HepG2 (cell line): Measurements from ENCODE around the gene PBLD. TPM values are rescaled to one million over a fixed set of nuclear protein-coding genes. Genes with fewer than 3 reads are reported as not detected.

ENCODE experiments used
- CBX5 ChIP-seq: sonication (generic); formaldehyde crosslinking; IDR thresholded peaks from 2 replicates; pipeline ENCODE4 v1.4.0; 2020; ENCODE audit warnings: missing genetic modification reagents, borderline replicate concordance
- CREB3 ChIP-seq: sonication (generic); formaldehyde crosslinking; IDR thresholded peaks from 2 replicates; pipeline ENCODE4 v1.5.0; 2020; ENCODE audit warnings: missing genetic modification reagents
- KAT2B ChIP-seq: fragments of 150-350 bp; IDR thresholded peaks from 2 replicates; pipeline ENCODE4 v1.6.1; 2014; ENCODE audit warnings: low read depth, low read length, borderline replicate concordance
- MBNL3 ChIP-seq: fragments of 250-450 bp; sonication (Bioruptor Pico); conservative IDR thresholded peaks from 2 replicates; pipeline ENCODE4 v1.8.0; 2022; ENCODE audit warnings: mild to moderate bottlenecking, inconsistent platforms
- MYNN ChIP-seq: sonication (generic); formaldehyde crosslinking; IDR thresholded peaks from 2 replicates; pipeline ENCODE4 v1.4.0; 2020; ENCODE audit warnings: mild to moderate bottlenecking, low read depth, missing genetic modification reagents
- TBX2 ChIP-seq: sonication (generic); formaldehyde crosslinking; IDR thresholded peaks from 2 replicates; pipeline ENCODE4 v1.5.0; 2020; ENCODE audit warnings: missing genetic modification reagents, mild to moderate bottlenecking, borderline replicate concordance
- TCF7L2 ChIP-seq: IDR thresholded peaks from 2 replicates; pipeline ENCODE4 v1.6.1; 2011; ENCODE audit warnings: mild to moderate bottlenecking, low read depth, low read length, moderate library complexity
- ZBTB43 ChIP-seq: sonication (generic); formaldehyde crosslinking; conservative IDR thresholded peaks from 2 replicates; pipeline ENCODE4 v1.4.0; 2020; ENCODE audit warnings: missing genetic modification reagents
- ZNF329 ChIP-seq: sonication (generic); formaldehyde crosslinking; IDR thresholded peaks from 2 replicates; pipeline ENCODE4 v1.9.0; 2021; ENCODE audit warnings: low read depth, mild to moderate bottlenecking, missing genetic modification reagents
- ZNF558 ChIP-seq: sonication (generic); formaldehyde crosslinking; IDR thresholded peaks from 2 replicates; pipeline ENCODE4 v1.9.0; 2022; ENCODE audit warnings: mild to moderate bottlenecking, missing genetic modification reagents, borderline replicate concordance
- ZNF614 ChIP-seq: IDR thresholded peaks from 2 replicates; pipeline ENCODE4 v1.6.1; 2018; ENCODE audit warnings: missing biosample characterization, missing genetic modification reagents, inconsistent platforms, borderline replicate concordance
- polyA plus RNA-seq, 8 experiments: library from polyadenylated mRNA; depleted of rRNA in 3 of 8; stranded (reverse) in 7 of 8; unstranded in 1 of 8; fragments of >200 nt; fragmentation: Illumina TruSeq in 4 of 8; extraction: Trizol in 4 of 8; gene quantifications; 2 replicates each; pipeline versions ENCODE4 v1.2.1 to v1.2.3, GENCODE V29; 2011 to 2016; ENCODE audit warnings: low read depth in 4 of 8, missing spikeins in 1 of 8, mixed read lengths in 1 of 8; ENCODE audit not compliant: insufficient read depth in 1 of 8
- total RNA-seq, 5 experiments: library from RNA; depleted of rRNA; stranded (reverse); fragments of >200 nt; fragmentation: Illumina TruSeq; extraction: Trizol; gene quantifications; 2 replicates each; pipeline ENCODE4 v1.2.3, GENCODE V29; 2016; ENCODE audit warnings: low read depth in 1 of 5
- TF ChIP-seq, protein P1 (sequence below): sonication (generic); formaldehyde crosslinking; IDR thresholded peaks from 2 replicates; pipeline ENCODE4 v1.9.0; 2021; ENCODE audit warnings: missing genetic modification reagents, borderline replicate concordance
- TF ChIP-seq, protein P2 (sequence below): sonication (generic); formaldehyde crosslinking; IDR thresholded peaks from 2 replicates; pipeline ENCODE4 v1.4.0; 2020; ENCODE audit warnings: mild to moderate bottlenecking, missing genetic modification reagents
- TF ChIP-seq, protein P3 (sequence below): sonication (generic); formaldehyde crosslinking; IDR thresholded peaks from 2 replicates; pipeline ENCODE4 v1.4.0; 2020; ENCODE audit warnings: missing genetic modification reagents
- TF ChIP-seq, protein P4 (sequence below): IDR thresholded peaks from 2 replicates; pipeline ENCODE4 v1.6.1; 2012; ENCODE audit warnings: low read depth, low read length, improper control_type of control experiment

Gene PBLD
- total and polyA plus RNA-seq, 2 of the 13 experiments (the other 11 are each of a cell fraction or from before 2014, with no cell fraction given): 0.42 to 3.1 TPM

DNA sequence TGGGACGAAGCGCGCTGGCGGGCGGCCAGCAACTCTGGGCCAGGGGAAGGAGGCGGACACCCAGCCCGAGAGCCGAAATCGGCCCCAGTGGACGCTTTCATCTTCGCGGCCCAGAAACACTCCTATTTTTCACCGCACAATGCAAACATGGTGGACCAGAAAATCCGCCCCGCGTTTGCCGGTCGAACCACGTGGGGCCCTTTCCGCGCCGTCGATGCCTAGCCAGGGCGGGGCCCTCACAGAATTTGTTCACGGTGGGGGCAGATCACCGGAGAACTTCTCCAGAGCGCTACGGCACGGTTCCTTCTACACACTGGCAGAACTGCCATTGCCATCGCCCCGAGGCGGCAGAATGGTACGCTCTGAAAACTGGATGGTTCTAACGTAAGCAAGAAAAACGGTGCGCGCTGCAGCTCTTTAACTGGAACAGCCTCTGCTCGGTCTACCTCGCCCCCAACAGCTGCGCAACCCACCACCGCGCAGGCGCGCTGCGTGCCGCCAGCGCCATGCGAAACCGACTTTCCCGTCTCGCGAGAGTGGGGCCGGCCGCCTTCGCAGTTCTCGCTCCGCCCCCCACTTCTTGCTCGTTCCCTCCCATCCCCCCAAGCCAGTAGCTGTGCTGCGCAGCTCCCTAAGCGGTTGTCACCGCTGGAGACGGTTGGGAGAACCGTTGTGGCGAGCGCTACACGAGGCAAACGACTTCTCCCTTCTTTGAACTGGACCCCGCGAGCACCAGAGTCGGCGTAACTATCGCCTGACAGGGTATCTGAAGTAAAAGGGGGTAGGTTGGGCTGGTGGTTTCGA lies 1.1 kb downstream of the PBLD start, which contains the start of gene HNRNPH3 (continued):
- TF ChIP-seq CREB3 (CRISPR knock-in tag) (no peak), ZNF614 (CRISPR knock-in tag) (peak; percentile 72; the same call in 1 of the 2 replicates), MBNL3 (no peak), TCF7L2 (no peak), MYNN (CRISPR knock-in tag) (peak; percentile 30; the same call in 1 of the 2 replicates), KAT2B (no peak), TBX2 (CRISPR knock-in tag) (peak; percentile 89; the same call in 1 of the 2 replicates), CBX5 (CRISPR knock-in tag) (peak; percentile 87; the same call in 1 of the 2 replicates), ZNF558 (CRISPR knock-in tag) (no peak), ZNF329 (CRISPR knock-in tag) (0 out of 2 replicates have a peak, but pooled peaks have one; percentile 12), ZBTB43 (peak; percentile 82)
- TF ChIP-seq, protein P1, sequence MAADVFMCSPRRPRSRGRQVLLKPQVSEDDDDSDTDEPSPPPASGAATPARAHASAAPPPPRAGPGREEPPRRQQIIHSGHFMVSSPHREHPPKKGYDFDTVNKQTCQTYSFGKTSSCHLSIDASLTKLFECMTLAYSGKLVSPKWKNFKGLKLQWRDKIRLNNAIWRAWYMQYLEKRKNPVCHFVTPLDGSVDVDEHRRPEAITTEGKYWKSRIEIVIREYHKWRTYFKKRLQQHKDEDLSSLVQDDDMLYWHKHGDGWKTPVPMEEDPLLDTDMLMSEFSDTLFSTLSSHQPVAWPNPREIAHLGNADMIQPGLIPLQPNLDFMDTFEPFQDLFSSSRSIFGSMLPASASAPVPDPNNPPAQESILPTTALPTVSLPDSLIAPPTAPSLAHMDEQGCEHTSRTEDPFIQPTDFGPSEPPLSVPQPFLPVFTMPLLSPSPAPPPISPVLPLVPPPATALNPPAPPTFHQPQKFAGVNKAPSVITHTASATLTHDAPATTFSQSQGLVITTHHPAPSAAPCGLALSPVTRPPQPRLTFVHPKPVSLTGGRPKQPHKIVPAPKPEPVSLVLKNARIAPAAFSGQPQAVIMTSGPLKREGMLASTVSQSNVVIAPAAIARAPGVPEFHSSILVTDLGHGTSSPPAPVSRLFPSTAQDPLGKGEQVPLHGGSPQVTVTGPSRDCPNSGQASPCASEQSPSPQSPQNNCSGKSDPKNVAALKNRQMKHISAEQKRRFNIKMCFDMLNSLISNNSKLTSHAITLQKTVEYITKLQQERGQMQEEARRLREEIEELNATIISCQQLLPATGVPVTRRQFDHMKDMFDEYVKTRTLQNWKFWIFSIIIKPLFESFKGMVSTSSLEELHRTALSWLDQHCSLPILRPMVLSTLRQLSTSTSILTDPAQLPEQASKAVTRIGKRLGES (CRISPR knock-in tag): peak; percentile 33
- TF ChIP-seq, protein P2, sequence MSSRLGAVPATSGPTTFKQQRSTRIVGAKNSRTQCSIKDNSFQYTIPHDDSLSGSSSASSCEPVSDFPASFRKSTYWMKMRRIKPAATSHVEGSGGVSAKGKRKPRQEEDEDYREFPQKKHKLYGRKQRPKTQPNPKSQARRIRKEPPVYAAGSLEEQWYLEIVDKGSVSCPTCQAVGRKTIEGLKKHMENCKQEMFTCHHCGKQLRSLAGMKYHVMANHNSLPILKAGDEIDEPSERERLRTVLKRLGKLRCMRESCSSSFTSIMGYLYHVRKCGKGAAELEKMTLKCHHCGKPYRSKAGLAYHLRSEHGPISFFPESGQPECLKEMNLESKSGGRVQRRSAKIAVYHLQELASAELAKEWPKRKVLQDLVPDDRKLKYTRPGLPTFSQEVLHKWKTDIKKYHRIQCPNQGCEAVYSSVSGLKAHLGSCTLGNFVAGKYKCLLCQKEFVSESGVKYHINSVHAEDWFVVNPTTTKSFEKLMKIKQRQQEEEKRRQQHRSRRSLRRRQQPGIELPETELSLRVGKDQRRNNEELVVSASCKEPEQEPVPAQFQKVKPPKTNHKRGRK (CRISPR knock-in tag): no peak
- TF ChIP-seq, protein P3, sequence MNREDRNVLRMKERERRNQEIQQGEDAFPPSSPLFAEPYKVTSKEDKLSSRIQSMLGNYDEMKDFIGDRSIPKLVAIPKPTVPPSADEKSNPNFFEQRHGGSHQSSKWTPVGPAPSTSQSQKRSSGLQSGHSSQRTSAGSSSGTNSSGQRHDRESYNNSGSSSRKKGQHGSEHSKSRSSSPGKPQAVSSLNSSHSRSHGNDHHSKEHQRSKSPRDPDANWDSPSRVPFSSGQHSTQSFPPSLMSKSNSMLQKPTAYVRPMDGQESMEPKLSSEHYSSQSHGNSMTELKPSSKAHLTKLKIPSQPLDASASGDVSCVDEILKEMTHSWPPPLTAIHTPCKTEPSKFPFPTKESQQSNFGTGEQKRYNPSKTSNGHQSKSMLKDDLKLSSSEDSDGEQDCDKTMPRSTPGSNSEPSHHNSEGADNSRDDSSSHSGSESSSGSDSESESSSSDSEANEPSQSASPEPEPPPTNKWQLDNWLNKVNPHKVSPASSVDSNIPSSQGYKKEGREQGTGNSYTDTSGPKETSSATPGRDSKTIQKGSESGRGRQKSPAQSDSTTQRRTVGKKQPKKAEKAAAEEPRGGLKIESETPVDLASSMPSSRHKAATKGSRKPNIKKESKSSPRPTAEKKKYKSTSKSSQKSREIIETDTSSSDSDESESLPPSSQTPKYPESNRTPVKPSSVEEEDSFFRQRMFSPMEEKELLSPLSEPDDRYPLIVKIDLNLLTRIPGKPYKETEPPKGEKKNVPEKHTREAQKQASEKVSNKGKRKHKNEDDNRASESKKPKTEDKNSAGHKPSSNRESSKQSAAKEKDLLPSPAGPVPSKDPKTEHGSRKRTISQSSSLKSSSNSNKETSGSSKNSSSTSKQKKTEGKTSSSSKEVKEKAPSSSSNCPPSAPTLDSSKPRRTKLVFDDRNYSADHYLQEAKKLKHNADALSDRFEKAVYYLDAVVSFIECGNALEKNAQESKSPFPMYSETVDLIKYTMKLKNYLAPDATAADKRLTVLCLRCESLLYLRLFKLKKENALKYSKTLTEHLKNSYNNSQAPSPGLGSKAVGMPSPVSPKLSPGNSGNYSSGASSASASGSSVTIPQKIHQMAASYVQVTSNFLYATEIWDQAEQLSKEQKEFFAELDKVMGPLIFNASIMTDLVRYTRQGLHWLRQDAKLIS: no peak
- TF ChIP-seq, protein P4, sequence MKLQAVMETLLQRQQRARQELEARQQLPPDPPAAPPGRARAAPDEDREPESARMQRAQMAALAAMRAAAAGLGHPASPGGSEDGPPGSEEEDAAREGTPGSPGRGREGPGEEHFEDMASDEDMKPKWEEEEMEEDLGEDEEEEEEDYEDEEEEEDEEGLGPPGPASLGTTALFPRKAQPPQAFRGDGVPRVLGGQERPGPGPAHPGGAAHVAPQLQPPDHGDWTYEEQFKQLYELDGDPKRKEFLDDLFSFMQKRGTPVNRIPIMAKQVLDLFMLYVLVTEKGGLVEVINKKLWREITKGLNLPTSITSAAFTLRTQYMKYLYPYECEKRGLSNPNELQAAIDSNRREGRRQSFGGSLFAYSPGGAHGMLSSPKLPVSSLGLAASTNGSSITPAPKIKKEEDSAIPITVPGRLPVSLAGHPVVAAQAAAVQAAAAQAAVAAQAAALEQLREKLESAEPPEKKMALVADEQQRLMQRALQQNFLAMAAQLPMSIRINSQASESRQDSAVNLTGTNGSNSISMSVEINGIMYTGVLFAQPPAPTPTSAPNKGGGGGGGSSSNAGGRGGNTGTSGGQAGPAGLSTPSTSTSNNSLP: no peak
